ENCODE data around the gene ISOC2. TPM values are rescaled to one million over a fixed set of nuclear protein-coding genes. Genes with fewer than 3 reads are reported as not detected.

ISOC2 gene
- total RNA-seq, 1 donor from 2014 or later: 96.7 TPM

DNA sequence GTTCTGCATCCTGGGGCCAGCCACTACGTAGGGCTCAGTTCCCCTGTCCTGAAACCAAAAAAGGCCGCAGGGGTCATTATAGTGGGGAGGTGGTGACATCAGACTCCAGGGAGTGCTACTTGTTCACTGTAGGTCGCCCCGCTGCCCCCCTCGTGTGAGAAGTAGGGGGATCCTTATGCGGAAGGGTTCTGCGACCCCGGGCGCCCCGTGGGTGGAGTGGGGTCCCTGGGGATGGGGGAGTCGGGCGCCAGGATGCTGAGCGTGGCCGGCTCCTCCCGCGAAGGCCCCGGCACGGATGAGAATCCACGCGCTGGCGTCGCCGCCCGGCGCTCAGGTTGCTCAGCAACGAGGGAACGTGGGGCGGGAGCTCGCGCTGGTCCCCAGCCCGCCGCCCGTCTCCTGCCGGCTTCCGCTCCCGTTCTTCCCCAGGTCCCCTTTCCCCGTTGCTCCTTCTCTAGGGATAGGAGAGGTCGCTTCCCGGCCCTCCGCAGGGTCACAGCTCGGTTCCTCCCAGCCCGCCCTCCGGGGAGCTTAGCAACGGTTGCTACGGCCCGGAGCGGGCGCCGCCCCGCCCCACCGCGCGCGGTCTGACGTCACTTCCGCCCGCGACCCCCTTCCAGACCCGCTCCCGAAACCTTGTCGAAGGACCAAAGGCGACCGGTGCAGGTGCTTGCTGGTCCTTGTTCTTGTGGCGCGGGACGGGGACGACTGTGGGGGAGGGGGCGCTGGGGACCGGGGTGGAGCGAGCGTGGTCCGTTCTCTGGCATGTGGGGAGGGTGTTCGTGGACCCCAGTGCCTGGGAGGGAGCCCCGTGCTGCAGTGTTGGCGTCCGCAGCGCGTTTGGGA is 23.4 kb upstream of the ISOC2 start, which contains the start of gene NAT14:
TSS of gene NAT14 (plus strand) at position 596 of the 846 bp plus-strand sequence. CDS start 521 bp downstream, outside the sequence.
- DNase-seq (ENCODE audit: low spot score in 2 of 2): no peak
- Histone ChIP-seq H3K4me3 (peak within 1 kb of the TSS; percentile 43 to 69), H3K27ac (peak within 1 kb of the TSS; percentile 85 to 90), H3K36me3 (peaks cover 10 to 21% of the 10 kb centered on the region in 2 donors), H3K4me1 (peaks cover 23 to 42% of the 10 kb centered on the region in 2 donors), H3K27me3 (no peaks in the 10 kb centered on the region), H3K9me3 (no peaks in the 10 kb centered on the region)
- TF ChIP-seq, protein P1, sequence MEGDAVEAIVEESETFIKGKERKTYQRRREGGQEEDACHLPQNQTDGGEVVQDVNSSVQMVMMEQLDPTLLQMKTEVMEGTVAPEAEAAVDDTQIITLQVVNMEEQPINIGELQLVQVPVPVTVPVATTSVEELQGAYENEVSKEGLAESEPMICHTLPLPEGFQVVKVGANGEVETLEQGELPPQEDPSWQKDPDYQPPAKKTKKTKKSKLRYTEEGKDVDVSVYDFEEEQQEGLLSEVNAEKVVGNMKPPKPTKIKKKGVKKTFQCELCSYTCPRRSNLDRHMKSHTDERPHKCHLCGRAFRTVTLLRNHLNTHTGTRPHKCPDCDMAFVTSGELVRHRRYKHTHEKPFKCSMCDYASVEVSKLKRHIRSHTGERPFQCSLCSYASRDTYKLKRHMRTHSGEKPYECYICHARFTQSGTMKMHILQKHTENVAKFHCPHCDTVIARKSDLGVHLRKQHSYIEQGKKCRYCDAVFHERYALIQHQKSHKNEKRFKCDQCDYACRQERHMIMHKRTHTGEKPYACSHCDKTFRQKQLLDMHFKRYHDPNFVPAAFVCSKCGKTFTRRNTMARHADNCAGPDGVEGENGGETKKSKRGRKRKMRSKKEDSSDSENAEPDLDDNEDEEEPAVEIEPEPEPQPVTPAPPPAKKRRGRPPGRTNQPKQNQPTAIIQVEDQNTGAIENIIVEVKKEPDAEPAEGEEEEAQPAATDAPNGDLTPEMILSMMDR (IDR thresholded peaks at IDR 0.05): no peak
- intact Hi-C loops (cut with DNase I): no loop called here

DNA sequence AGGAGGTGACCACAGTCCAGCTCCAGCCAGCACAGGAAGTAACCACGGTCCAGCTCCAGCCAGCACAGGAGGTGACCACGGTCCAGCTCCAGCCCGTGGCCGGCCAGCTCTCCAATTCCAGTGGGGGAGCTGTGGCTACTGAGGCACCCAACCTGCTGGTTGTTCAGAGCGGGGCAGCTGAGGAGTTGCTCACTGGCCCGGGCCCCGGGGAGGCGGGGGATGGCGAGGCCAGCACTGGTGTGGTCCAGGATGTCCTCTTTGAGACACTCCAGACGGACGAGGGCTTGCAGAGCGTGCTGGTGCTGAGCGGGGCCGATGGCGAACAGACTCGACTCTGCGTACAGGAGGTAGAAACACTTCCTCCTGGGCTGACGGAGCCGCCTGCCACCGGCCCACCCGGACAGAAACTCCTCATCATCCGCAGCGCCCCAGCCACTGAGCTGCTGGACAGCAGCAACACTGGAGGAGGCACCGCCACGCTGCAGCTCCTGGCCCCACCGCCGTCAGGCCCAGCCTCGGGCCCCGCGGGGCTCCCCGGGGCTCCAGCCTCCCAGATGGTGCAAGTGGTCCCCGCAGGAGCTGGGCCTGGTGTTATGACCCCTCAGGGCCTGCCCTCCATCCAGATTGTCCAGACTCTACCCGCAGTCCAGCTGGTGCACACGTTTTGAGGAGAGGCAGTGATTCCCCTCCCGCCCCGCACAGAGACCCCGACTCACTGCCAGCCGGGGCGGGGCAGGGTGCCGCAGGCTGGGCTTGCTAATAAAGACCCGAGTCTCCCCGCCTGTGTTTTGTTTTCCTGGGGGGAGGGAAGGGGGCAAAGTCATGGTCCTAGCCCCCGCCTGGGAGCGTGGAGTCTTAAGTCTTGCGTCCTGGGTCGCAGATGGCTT is 22.5 kb upstream of the ISOC2 start:
- H3K9me3 ChIP-seq: no peaks in the 10 kb centered on the region
- intact Hi-C loops (cut with DNase I): no loop called here
- TF ChIP-seq, protein P1 (IDR thresholded peaks at IDR 0.05): no peak
- H3K36me3 ChIP-seq: peaks cover 10 to 21% of the 10 kb centered on the region in 2 donors
- H3K27me3 ChIP-seq: no peaks in the 10 kb centered on the region
- peak overlapping the region; percentile 43 to 69 for H3K4me3 ChIP-seq
- no peak for DNase-seq (ENCODE audit: low spot score in 2 of 2)
- peak overlapping the region in 1 of 2 donors; percentile 90 for H3K27ac ChIP-seq
- H3K4me1 ChIP-seq: peaks cover 23 to 42% of the 10 kb centered on the region in 2 donors

DNA sequence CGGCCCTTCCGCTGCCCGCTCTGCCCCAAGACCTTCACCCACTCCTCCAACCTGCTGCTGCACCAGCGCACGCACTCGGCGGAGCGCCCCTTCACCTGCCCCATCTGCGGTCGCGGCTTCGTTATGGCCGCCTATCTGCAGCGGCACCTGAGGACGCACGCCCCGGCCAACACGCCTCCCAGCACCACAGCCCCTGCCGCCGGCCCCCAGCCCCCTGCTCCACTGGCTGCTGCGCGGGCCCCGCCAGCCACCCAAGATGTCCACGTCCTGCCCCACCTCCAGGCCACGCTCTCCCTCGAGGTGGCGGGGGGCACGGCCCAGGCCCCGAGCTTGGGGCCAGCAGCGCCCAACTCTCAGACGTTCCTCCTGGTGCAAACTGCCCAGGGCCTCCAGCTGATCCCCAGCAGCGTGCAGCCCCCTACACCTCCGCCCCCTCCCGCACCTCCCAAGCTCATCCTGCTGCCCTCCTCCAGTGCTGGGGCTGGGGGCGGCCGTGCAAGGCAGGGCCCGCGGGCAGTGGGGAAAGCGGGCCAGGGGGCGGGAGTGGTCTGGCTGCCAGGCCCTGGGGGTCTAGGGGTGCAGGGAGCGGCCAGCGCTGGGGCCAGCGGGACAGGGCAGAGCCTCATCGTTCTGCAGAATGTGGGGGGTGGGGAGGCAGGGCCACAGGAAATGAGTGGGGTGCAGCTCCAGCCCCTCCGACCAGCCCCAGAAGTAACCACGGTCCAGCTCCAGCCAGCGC is 21.7 kb upstream of the ISOC2 start:
- Histone ChIP-seq H3K4me1 (peaks cover 23 to 37% of the 10 kb centered on the region in 2 donors), H3K4me3 (no peak overlapping the region), H3K9me3 (no peaks in the 10 kb centered on the region), H3K27me3 (no peaks in the 10 kb centered on the region), H3K27ac (no peak overlapping the region), H3K36me3 (peaks cover 10 to 21% of the 10 kb centered on the region in 2 donors)
- no peak for DNase-seq (ENCODE audit: low spot score in 2 of 2)
- TF ChIP-seq, protein P1 (IDR thresholded peaks at IDR 0.05): no peak
- intact Hi-C loops (cut with DNase I): no loop called here

DNA sequence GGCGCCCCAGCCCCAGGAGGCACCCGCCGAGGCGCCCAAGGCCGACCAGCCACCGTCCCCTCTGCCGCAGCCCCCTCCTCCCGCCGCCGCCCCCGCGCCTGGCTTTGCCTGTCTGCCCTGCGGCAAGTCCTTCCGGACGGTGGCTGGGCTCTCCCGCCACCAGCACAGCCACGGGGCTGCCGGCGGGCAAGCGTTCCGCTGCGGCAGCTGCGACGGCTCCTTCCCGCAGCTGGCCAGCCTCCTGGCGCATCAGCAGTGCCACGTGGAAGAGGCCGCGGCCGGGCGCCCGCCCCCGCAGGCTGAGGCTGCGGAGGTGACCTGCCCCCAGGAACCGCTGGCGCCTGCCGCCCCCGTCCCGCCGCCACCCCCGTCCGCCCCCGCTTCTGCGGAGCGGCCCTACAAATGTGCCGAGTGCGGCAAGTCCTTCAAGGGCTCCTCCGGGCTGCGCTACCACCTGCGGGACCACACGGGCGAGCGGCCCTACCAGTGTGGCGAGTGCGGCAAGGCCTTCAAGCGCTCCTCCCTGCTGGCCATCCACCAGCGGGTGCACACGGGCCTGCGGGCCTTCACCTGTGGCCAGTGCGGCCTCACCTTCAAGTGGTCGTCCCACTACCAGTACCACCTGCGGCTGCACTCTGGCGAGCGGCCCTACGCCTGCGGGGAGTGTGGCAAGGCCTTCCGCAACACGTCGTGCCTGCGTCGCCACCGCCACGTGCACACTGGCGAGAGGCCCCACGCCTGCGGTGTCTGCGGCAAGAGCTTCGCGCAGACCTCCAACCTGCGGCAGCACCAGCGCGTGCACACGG is 20.9 kb upstream of the ISOC2 start:
- Histone ChIP-seq H3K4me3 (no peak overlapping the region), H3K9me3 (no peaks in the 10 kb centered on the region), H3K4me1 (peaks cover 23 to 38% of the 10 kb centered on the region in 2 donors), H3K36me3 (peaks cover 10 to 21% of the 10 kb centered on the region in 2 donors), H3K27me3 (no peaks in the 10 kb centered on the region), H3K27ac (no peak overlapping the region)
- TF ChIP-seq, protein P1 (IDR thresholded peaks at IDR 0.05): no peak
- intact Hi-C loops (cut with DNase I): no loop called here
- DNase-seq (ENCODE audit: low spot score in 2 of 2): no peak

Data from ascending aorta (tissue), 2 donors.